Transverse colon (tissue), 4 donors: ENCODE measurements around the gene SUCO. TPM values are rescaled to one million over a fixed set of nuclear protein-coding genes. Genes with fewer than 3 reads are reported as not detected.

Experiments used
- DNase-seq: peaks from one replicate; pipeline ENCODE4 v3.0.0-alpha.2; 2019
- H3K27ac ChIP-seq, 4 donors: fragments of 200-600 bp; sonication (generic); 2 replicates each; pipeline ENCODE4 v1.5.1; 2016 to 2018; ENCODE audit warnings: inconsistent platforms in 4 of 4
- H3K27me3 ChIP-seq: fragments of 200-600 bp; sonication (generic); 2 replicates; pipeline ENCODE4 v1.5.1; 2017; ENCODE audit warnings: inconsistent platforms
- H3K36me3 ChIP-seq, 4 donors: fragments of 200-600 bp; sonication (generic); 2 replicates each; pipeline ENCODE4 v1.5.1; 2017 to 2019; ENCODE audit warnings: inconsistent platforms in 4 of 4
- H3K4me1 ChIP-seq, 4 donors: fragments of 200-600 bp; sonication (generic); 2 replicates each; pipeline ENCODE4 v1.5.1; 2017 to 2020; ENCODE audit warnings: inconsistent platforms in 4 of 4
- H3K4me3 ChIP-seq, 4 donors: fragments of 200-600 bp; sonication (generic); 1 replicate in 1 of 4; 2 replicates in 3 of 4; pipeline versions ENCODE4 v1.5.1 to v1.6.1; 2017 to 2019; ENCODE audit warnings: inconsistent platforms in 4 of 4
- H3K9me3 ChIP-seq, 2 donors: fragments of 200-600 bp; sonication (generic); 2 replicates each; pipeline ENCODE4 v1.5.1; 2017 to 2019; ENCODE audit warnings: inconsistent platforms in 2 of 2
- EP300 ChIP-seq: sonication (generic); formaldehyde crosslinking; IDR thresholded peaks from one replicate; pipeline ENCODE4 v1.6.1; 2017; ENCODE audit warnings: antibody characterized with exemption, low read depth
- POLR2A ChIP-seq: fragments of 450-650 bp; IDR thresholded peaks from one replicate; pipeline ENCODE4 v1.6.1; 2016; ENCODE audit warnings: antibody characterized with exemption, mild to moderate bottlenecking, moderate library complexity
- POLR2AphosphoS5 ChIP-seq, 3 donors: sonication (generic); formaldehyde crosslinking; IDR thresholded peaks; one replicate each; pipeline ENCODE4 v1.6.1; 2016; ENCODE audit warnings: antibody characterized with exemption in 3 of 3
- WGBS, 2 donors: methylation state at CpG; one replicate each; pipeline ENCODE4 v1.1.5; 2018; ENCODE audit warnings: low coverage in 1 of 2; 5-methylcytosine and 5-hydroxymethylcytosine counted together
- in situ Hi-C, 4 donors: fragments of 200-750 bp; cut with MboI; loops; one replicate each; pipeline versions ENCODE4 v1.15.0 to v1.15.1; 2017; ENCODE audit warnings: low sequenced_read_pairs in 3 of 4, low pct_ligation_motif_present in 1 of 4, low pct_unique_long_range_greater_than_20kb in 1 of 4
- intact Hi-C: fragments of 100-400 bp; cut with DNase I; formaldehyde crosslinking; loops from one replicate; pipeline ENCODE4 v1.15.1; 2023; ENCODE audit warnings: low total_unique reads
- total RNA-seq, 4 donors: library from RNA; depleted of rRNA; stranded (reverse); fragments of >200 nt; gene quantifications; one replicate each; pipeline ENCODE4 v1.1.0, GENCODE V29; 2016
- TF ChIP-seq, protein P1 (sequence below), 5 experiments: fragments of 200-600 bp in 3 of 5; fragments of 450-650 bp in 2 of 5; sonication (generic) in 3 of 5; IDR thresholded peaks; 1 replicate in 2 of 5; 2 replicates in 3 of 5; pipeline ENCODE4 v1.5.1; 2016 to 2017; ENCODE audit warnings: antibody characterized with exemption in 5 of 5, inconsistent platforms in 3 of 5, mild to moderate bottlenecking in 2 of 5, moderate library complexity in 1 of 5

The SUCO gene
- total RNA-seq, 4 donors from 2014 or later = 10.1 to 48.4 (median 21.6) TPM

DNA sequence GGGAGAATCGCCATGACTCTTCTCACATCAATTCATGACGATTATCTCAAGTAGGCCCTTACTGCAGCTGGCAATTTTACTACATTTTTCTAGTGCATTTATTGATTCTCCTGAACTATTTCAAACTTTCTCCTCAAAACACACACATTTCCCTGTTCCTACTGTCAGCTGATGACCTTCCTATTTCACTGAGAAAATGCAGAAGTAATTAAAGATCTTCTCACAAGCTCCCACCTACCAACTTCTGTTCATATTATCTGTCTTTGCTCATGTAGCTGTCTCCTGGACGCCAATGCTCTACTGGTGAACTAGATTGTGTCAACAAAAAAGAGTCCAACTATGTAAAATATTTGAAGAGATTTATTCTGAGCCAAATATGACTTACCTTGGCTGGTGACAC is 89.6 kb downstream of the SUCO start:
- Histone ChIP-seq H3K9me3 (peaks cover 6 to 13% of the 10 kb centered on the region in 2 donors), H3K4me3 (no peak overlapping the region), H3K4me1 (no peaks in the 10 kb centered on the region), H3K27ac (no peak overlapping the region), H3K36me3 (no peaks in the 10 kb centered on the region), H3K27me3 (no peaks in the 10 kb centered on the region)
- no peak for DNase-seq
- TF ChIP-seq EP300 (no peak), POLR2AphosphoS5 (IDR thresholded peaks at IDR 0.05) (no peak), POLR2A (no peak)
- TF ChIP-seq, protein P1, sequence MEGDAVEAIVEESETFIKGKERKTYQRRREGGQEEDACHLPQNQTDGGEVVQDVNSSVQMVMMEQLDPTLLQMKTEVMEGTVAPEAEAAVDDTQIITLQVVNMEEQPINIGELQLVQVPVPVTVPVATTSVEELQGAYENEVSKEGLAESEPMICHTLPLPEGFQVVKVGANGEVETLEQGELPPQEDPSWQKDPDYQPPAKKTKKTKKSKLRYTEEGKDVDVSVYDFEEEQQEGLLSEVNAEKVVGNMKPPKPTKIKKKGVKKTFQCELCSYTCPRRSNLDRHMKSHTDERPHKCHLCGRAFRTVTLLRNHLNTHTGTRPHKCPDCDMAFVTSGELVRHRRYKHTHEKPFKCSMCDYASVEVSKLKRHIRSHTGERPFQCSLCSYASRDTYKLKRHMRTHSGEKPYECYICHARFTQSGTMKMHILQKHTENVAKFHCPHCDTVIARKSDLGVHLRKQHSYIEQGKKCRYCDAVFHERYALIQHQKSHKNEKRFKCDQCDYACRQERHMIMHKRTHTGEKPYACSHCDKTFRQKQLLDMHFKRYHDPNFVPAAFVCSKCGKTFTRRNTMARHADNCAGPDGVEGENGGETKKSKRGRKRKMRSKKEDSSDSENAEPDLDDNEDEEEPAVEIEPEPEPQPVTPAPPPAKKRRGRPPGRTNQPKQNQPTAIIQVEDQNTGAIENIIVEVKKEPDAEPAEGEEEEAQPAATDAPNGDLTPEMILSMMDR (IDR thresholded peaks at IDR 0.05) = no peak
- in situ Hi-C loops = no loop called here
- intact Hi-C loops = no loop called here
- WGBS, 2 donors = 85 to 100% methylated on average over 3 of the region's 3 CpGs

DNA sequence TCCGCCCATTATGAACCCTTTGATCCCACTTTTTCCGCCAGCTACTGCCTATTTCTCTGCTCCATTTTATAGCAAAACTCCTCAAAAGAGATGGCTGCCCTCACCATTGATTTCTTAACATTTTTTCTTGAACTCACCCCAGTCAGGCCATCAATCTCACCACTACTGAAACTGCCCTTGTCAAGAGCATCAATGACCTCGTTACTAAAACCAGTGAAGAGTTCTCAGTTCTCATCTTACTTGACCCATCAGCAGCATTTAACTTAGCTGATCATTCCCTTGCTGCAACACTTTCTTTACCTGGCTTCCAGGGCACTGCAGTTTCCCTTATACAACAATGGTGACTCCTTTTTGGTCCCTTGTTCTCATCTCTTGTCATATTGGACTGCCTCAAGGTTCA is 90.8 kb downstream of the SUCO start:
- intact Hi-C loops (no loop called here), in situ Hi-C loops (no loop called here)
- Histone ChIP-seq H3K27ac (no peak overlapping the region), H3K27me3 (no peaks in the 10 kb centered on the region), H3K36me3 (no peaks in the 10 kb centered on the region), H3K4me1 (no peaks in the 10 kb centered on the region), H3K9me3 (peaks cover 6 to 13% of the 10 kb centered on the region in 2 donors), H3K4me3 (no peak overlapping the region)
- 87 to 88% methylated on average over 3 of the region's 3 CpGs for WGBS, 2 donors
- no peak for DNase-seq
- TF ChIP-seq POLR2AphosphoS5 (IDR thresholded peaks at IDR 0.05) = no peak
- TF ChIP-seq POLR2A = no peak
- TF ChIP-seq EP300 = no peak
- TF ChIP-seq, protein P1 (IDR thresholded peaks at IDR 0.05) = no peak

DNA sequence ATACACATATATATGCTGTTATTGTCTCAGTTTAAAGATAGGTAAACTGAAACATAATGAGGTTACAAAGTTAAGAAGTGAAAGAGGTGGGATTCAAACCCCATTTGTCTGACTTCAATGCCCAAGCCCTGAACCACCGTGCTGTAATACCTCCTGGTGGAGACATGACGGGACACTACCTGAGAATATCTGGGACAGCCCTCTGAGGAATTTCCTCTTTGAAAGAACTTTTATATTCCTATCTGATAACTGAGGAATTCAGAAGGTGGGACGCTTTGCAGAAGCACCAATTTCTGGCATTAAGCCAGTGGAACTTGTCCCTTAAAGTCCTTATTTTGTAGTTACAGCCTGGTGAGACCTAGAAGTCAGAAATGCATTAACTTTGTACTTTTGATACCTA is 93.9 kb downstream of the SUCO start:
- Histone ChIP-seq H3K9me3 (no peaks in the 10 kb centered on the region), H3K4me3 (no peak overlapping the region), H3K27me3 (no peaks in the 10 kb centered on the region), H3K27ac (no peak overlapping the region), H3K4me1 (no peaks in the 10 kb centered on the region), H3K36me3 (no peaks in the 10 kb centered on the region)
- in situ Hi-C loops = no loop called here
- TF ChIP-seq EP300 (no peak), POLR2AphosphoS5 (IDR thresholded peaks at IDR 0.05) (no peak), POLR2A (no peak)
- TF ChIP-seq, protein P1 (IDR thresholded peaks at IDR 0.05) = no peak
- intact Hi-C loops = no loop called here
- no peak for DNase-seq
- 70 to 80% methylated on average over 1 to 3 of the region's 3 CpGs for WGBS, 2 donors

DNA sequence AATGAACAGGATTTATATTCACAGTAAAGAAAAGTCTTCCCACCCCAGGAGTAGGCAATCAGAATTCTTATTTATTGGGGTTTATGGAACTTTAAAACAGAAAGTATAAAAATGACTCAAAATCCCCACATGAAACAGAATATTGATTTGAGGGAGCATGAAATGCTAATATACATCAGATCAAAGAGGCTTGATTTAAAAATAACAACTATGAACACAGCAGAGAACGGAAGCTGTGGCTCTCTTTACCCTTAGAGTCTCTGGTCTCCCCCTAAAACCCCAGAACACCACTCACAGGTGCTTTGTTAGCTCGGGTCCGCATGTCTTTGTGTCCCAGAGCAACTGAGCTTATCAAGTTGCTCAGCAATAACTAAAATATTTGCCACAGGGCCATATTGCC is 94.8 kb downstream of the SUCO start:
- intact Hi-C loops = no loop called here
- H3K27me3 ChIP-seq = no peaks in the 10 kb centered on the region
- TF ChIP-seq POLR2A (no peak), EP300 (no peak)
- TF ChIP-seq, protein P1 (IDR thresholded peaks at IDR 0.05) = no peak
- in situ Hi-C loops = no loop called here
- no peak overlapping the region for H3K4me3 ChIP-seq
- DNase-seq = no peak
- no peaks in the 10 kb centered on the region for H3K4me1 ChIP-seq
- WGBS, 2 donors = 76% methylated on average over 3 of the region's 3 CpGs; no CpG with 5 or more reads in 1 of the 2 donors
- no peaks in the 10 kb centered on the region for H3K36me3 ChIP-seq
- H3K27ac ChIP-seq = no peak overlapping the region
- no peaks in the 10 kb centered on the region for H3K9me3 ChIP-seq
